HepG2 (cell line): ENCODE measurements around the gene METTL27. TPM values are rescaled to one million over a fixed set of nuclear protein-coding genes. Genes with fewer than 3 reads are reported as not detected.

Source experiments
- FOXK1 ChIP-seq: sonication (generic); formaldehyde crosslinking; IDR thresholded peaks from 2 replicates; pipeline ENCODE4 v1.4.0; 2020; ENCODE audit warnings: low read depth, missing genetic modification reagents, borderline replicate concordance
- JUND ChIP-seq: sonication (generic); formaldehyde crosslinking; IDR thresholded peaks from 2 replicates; pipeline ENCODE4 v1.8.0; 2022; ENCODE audit warnings: mild to moderate bottlenecking, missing genetic modification reagents
- NFATC3 ChIP-seq: sonication (generic); formaldehyde crosslinking; IDR thresholded peaks from 2 replicates; pipeline ENCODE4 v1.5.1; 2020; ENCODE audit warnings: mild to moderate bottlenecking, missing genetic modification reagents
- SNAPC4 ChIP-seq: sonication (generic); formaldehyde crosslinking; IDR thresholded peaks from 2 replicates; pipeline ENCODE4 v1.4.0; 2020; ENCODE audit warnings: mild to moderate bottlenecking, missing genetic modification reagents
- STAT6 ChIP-seq: sonication (generic); formaldehyde crosslinking; IDR thresholded peaks from 2 replicates; pipeline ENCODE4 v1.4.0; 2020; ENCODE audit warnings: missing genetic modification reagents, mild to moderate bottlenecking, borderline replicate concordance
- ZNF687 ChIP-seq: sonication (generic); formaldehyde crosslinking; IDR thresholded peaks from 2 replicates; pipeline ENCODE4 v1.5.1; 2020; ENCODE audit warnings: mild to moderate bottlenecking, missing genetic modification reagents, moderate library complexity
- ZNF83 ChIP-seq: sonication (generic); formaldehyde crosslinking; IDR thresholded peaks from 2 replicates; pipeline ENCODE4 v1.4.0; 2020; ENCODE audit warnings: missing genetic modification reagents, mild to moderate bottlenecking, borderline replicate concordance
- ZNF883 ChIP-seq: sonication (generic); formaldehyde crosslinking; IDR thresholded peaks from 2 replicates; pipeline ENCODE4 v1.5.1; 2020; ENCODE audit warnings: mild to moderate bottlenecking, missing genetic modification reagents; ENCODE audit errors: not compliant biosample characterization
- polyA plus RNA-seq, 8 experiments: library from polyadenylated mRNA; depleted of rRNA in 3 of 8; stranded (reverse) in 7 of 8; unstranded in 1 of 8; fragments of >200 nt; fragmentation: Illumina TruSeq in 4 of 8; extraction: Trizol in 4 of 8; gene quantifications; 2 replicates each; pipeline versions ENCODE4 v1.2.1 to v1.2.3, GENCODE V29; 2011 to 2016; ENCODE audit warnings: low read depth in 4 of 8, missing spikeins in 1 of 8, mixed read lengths in 1 of 8; ENCODE audit not compliant: insufficient read depth in 1 of 8
- total RNA-seq, 5 experiments: library from RNA; depleted of rRNA; stranded (reverse); fragments of >200 nt; fragmentation: Illumina TruSeq; extraction: Trizol; gene quantifications; 2 replicates each; pipeline ENCODE4 v1.2.3, GENCODE V29; 2016; ENCODE audit warnings: low read depth in 1 of 5

The METTL27 gene
- total and polyA plus RNA-seq, 2 of the 13 experiments (the other 11 are each of a cell fraction or from before 2014, with no cell fraction given), result 2.0 to 3.0 TPM

- TF ChIP-seq ZNF687, result peak; percentile 43
- TF ChIP-seq NFATC3 (CRISPR knock-in tag), result 0 out of 2 replicates have a peak, but pooled peaks have one; percentile 45
- no peak for TF ChIP-seq ZNF83 (CRISPR knock-in tag)
- TF ChIP-seq JUND (CRISPR knock-in tag), result no peak
- TF ChIP-seq ZNF883, result peak; percentile 31
- no peak for TF ChIP-seq FOXK1
- TF ChIP-seq STAT6 (CRISPR knock-in tag), result no peak
- 0 out of 2 replicates have a peak, but pooled peaks have one; percentile 75 for TF ChIP-seq SNAPC4
Measured at GRCh38 chr7:73831834-73832651, 10.3 kb downstream of the METTL27 start (continued).
